ENCODE data around the gene RTF2.
A peak's percentile ranks its signal among the peaks of the same experiment; 100 is the strongest.
"Not testable (repeated sequence)": the region's sequence is repeated elsewhere in the genome, so short reads cannot be mapped to it uniquely, and the experiment has no call there.

Gene RTF2

DNA sequence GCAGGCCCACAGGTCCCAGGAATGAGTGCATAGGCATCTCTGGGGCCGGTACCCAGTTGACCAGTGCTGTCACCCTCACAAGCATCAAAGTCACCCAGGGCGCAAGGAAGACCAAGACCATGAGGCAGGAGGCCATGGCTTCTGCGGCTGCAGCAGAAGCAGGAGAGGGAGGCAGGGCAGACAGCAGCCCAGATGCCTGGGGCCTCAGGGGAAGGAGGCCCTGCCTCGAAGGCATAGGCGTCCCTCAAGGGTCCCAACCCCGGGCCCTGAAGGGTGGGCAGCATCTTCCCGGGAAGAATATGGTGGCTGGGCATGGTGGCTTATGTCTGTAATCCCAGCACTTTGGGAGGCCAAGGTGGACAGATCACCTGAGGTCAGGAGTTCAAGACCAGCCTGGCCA lies 59.1 kb downstream of the RTF2 start:
- no peak for FAIRE-seq

DNA sequence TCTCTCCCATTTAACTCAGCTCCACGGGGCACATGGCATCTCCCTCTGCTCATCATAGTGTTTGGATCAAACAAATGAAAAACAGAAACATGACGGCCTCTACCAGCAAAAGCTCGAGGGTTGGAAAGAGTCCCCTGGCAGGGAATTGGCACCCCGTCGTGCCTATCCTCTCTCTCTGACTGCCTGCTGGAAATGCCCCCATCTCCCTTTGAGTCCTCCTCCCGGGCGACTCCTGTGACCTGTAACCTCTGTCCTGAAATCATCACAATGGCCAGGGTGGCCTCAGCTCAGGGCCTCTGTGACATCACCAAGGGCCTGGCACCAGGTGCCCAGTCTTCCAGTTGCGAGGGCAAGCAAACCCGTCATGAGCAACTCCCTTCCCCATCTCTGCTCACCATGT lies 64.5 kb downstream of the RTF2 start, which contains the start of gene FAM209B:
Gene FAM209B (plus strand): TSS at position 301 of the 400 bp plus-strand sequence. CDS start 96 bp downstream, at position 397.
- not testable (repeated sequence) for DNase-seq (ENCODE audit: extremely low spot score, insufficient read length, low read depth); FAIRE-seq

More for the DNA sequence above, 59.1 kb downstream of the RTF2 start:
- DNase-seq (ENCODE audit: extremely low spot score, insufficient read length, low read depth), result no peak

DNA sequence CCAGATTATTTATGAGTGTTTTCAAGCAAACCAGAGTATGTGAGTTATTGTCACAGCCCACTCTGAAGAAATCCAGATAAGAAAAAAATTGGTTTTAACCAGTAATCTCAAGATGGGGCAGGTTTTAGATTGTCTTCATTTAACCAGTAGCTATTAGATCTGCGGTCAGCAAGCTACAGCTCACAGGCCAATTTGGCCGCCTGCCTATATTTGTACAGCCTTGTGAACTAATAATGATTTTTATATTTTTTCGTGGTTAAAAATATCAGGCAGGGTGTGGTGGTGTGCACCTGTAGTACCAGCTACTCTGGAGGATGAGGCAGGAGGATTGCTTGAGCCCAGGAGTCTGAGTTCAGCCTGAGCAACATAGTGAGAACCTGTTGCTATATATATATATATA lies 69.6 kb downstream of the RTF2 start:
- FAIRE-seq, result no peak
- no peak for DNase-seq (ENCODE audit: extremely low spot score, insufficient read length, low read depth)

DNA sequence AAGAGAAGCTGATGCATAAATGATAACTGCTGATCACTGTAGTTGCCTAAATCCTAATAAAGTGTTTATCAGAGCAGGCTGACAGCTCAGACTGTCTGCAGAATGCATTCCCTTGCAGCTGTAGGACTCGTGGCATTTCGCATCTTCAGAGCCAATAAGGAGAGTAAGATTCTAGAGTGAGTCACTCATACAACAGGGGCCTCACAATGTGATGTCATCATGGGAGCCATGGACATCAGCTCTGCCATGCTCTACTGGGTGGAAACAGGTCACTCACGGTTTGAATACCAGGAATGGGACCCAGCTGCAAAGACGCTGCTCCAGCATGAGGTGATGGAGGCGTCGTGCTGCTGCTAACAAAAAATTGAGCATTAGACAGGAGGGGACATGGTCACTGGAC lies 72.0 kb downstream of the RTF2 start:
- FAIRE-seq (no peak), DNase-seq (ENCODE audit: extremely low spot score, insufficient read length, low read depth) (no peak)

DNA sequence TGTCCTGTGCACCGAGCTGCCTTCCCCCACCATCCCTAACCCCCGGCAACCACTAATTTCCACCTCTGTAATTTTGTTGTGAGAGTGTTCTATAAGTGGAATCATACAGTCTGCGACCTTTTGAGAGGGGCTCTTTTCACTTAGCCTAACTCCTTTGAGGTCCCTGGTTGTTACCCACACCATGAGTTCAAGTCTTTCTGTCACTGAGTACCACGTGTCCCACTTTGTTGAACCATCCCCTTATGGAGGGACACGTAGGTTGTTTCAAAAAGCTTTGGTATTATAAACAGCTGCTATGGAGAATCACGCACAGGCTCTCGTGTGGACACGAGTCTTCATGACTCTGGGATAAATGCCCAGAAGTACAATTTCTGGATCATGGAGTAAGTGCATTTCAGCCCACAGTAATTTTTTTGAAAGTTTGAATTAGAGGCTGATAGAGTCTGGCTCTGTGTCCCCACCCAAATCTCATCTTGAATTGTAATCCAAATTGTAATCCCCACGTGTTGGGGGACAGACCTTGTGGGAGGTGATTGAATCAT lies 74.1 kb downstream of the RTF2 start:
- FAIRE-seq (no peak), DNase-seq (ENCODE audit: extremely low spot score, insufficient read length, low read depth) (no peak)

DNA sequence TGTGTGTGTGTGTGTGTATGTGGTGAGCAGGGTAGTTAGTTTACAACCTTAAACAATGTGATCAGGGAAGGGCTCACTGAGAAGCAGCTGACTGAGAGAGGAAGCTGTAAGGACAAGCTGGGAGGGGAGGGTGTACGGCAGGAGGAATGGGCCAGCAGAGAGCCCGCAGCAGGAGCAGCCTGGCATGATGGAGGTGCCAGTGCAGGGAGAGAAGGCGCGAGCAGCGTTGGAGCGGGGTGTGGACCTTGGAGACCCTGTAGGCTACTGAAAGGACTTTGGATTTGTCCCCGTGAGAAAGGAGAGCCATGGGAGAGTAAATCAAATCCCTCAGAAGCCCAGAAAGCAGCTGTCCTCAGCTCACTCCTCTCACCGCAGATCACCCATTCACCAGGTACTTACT lies 83.1 kb downstream of the RTF2 start:
- DNase-seq (ENCODE audit: extremely low spot score, insufficient read length, low read depth), result no peak

DNA sequence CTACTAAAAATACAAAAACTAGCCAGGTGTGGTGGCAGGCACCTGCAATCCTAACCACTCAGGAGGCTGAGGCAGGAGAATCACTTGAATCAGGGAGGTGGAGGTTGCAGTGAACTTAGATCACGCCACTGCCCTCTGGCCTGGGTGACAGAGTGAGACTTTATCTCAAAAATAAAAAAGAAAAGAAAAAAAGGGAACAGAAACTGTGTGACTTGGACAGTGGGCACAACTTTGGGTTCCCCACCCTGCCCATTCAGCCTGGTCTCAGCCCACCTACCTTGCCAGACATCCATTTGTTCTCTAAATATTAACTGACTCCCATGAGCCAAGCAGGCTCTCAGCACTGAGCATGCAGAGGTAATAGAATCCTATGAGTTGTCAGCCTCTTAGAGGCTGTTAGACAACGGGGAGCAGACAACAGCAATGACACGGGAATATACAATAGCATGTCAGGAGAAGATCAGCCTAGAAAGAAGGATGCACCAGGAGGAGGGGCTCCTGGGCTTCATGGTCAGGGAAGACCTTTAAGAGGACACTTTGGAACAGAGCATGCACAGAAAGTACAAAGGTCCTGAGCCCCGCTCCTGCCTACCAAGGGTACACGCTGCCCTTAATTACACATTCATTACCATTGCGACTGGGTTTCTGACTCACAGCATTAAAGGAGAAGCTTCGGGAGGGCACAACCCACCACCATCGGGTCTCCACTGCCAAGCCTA lies 84.6 kb downstream of the RTF2 start:
- FAIRE-seq (no peak), DNase-seq (ENCODE audit: extremely low spot score, insufficient read length, low read depth) (no peak)

More for the DNA sequence above, 83.1 kb downstream of the RTF2 start:
- FAIRE-seq, result no peak

DNA sequence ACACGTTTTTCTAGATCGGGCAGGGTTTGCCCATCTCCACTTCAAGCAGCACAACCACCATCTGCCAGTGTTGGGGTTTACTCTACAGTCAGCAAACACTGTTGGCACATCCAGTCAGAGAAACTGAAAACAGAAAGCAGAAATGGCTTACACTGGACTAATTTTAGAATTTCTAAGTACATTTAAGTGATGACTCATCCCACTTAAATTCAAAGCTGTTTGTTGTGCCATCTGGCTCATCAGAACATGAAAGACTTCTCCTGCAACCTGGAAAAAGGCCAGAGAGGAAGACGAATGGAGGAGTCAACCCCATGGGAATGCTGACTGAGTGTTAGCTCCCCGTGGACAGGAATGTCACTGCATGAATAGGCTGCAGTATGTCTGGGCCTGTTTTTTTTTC lies 86.4 kb downstream of the RTF2 start:
- peak; percentile 37 for DNase-seq (ENCODE audit: extremely low spot score, insufficient read length, low read depth)
- peak; percentile 68 for FAIRE-seq

DNA sequence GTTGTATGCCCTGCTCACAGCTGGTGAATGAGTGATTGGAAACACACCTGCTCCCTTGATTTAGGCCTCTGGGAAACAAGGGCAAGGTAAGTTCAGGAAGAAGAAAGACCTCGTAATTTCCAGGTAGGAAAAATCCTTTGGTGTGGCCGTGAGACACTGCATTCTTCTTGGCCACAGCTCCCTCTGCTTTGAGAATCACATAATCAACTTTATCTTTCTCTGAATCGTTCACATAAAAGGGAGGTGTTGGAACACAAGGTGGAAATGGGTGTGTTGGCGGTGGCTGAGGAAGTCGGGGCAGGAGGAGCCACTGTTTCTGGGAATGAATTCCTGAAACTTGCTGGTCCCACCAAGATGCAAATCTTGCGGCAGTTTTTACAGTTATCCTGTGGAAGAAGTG lies 90.5 kb downstream of the RTF2 start:
- no peak for DNase-seq (ENCODE audit: extremely low spot score, insufficient read length, low read depth)
- FAIRE-seq, result no peak

DNA sequence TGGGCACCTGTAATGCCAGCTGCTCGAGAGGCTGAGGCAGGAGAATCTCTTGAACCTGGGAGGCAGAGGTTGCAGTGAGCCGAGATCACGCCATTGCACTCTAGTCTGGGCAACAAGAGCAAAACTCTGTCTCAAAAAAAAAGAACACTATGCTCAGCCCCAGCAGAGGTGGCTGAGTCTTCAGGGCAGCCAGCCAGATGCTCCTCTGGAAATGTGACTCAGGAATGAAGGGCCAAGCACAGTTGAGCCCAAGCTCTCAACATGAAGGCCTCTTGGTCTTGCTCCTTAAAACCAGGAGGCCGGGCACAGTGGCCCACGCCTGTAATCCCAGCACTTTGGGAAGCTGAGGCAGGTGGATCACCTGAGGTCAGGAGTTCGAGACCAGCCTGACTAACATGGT lies 96.1 kb downstream of the RTF2 start:
- not testable (repeated sequence) for DNase-seq (ENCODE audit: extremely low spot score, insufficient read length, low read depth); FAIRE-seq

DNA sequence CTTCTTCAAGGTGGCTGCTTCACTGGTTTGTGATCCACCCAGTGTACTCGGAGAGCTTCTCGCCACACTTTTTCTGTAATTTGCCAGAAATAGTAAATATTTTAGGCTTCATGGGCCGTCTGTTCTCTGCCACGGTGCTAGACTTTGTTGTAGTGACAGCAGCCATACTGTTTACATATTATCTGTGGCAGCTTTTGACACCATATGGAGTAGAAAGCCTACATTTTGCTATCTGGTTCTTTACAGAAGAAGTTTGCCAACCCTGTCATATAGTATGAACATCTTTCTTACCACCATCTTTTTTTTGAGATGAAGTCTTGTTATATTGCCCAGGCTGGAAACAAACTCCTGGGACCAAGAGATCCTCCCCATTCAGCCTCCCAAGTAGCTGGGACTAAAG lies 97.1 kb downstream of the RTF2 start:
- DNase-seq (ENCODE audit: extremely low spot score, insufficient read length, low read depth) (no peak), FAIRE-seq (no peak)

DNA sequence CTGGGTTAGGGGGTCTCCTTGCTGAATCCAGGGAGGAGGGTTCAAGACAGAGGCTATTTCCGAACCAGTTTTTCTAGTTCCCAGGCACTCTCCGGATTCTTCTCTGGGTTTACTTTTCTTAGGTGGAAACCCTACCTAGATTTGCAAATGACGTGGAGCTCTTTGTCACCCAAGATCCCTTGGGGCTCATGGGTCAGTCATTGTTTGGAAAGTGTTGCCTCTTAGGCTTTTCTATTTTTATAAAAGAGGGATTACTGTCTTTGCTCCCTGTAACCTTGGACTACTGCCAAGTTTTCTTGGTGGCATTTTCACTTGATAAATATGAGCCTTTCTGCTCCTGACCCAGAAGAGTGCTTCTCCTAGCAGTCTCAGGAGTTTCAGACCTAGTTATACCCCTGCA lies 98.2 kb downstream of the RTF2 start:
- FAIRE-seq (no peak), DNase-seq (ENCODE audit: extremely low spot score, insufficient read length, low read depth) (no peak)
